Stimulated activated CD4-positive, alpha-beta T cell treated with anti-CD3 and anti-CD28 coated beads, Interleukin-12 subunit alpha, Interleukin-12 subunit beta, amount 100 ng/mL, for 48 hours (primary cell): ENCODE data around the gene FGR.
"Not testable (repeated sequence)": the region's sequence is repeated elsewhere in the genome, so short reads cannot be mapped to it uniquely, and the experiment has no call there.

Experiments
- DNase-seq, 3 donors: peaks; one replicate each; pipeline ENCODE4 v3.0.0-alpha.2; 2020; ENCODE audit warnings: low read depth in 2 of 3, low spot score in 1 of 3

FGR gene

DNA sequence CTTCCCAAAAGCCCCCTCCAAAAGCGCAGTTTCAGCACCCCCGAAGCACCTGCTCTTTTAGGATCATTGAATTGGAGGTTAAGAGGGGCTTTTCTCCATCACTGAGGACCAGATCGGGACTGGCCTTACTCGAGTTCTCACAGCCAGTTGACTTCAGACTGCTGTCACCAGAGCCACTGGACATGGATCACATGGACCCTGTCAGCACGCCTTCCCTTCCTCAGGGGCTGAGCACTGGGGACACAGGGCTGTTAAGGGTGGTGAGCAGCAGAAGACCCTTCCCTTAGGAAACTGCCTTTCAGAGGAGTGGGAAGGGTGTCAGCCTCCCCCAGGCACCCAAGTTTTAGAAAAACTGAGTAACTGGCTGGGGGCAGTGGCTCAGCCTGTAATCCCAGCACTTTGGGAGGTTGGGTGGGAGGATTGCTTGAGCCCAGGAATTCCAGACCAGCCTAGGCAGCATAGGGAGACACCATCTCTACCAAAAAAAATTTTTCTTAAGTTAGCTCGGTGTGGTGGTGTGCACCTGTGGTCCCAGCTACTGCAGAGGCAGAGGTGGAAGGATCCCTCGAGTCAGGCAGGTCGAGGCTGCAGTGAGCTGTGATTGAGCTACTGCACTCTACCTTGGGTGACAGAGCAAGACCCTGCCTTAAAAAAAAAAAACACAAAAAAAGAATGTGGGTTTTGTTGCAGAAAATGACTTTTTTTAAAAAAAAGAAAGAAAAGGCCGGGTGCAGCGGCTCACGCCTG lies 584 bp upstream of the FGR start:
- no peak for DNase-seq

DNA sequence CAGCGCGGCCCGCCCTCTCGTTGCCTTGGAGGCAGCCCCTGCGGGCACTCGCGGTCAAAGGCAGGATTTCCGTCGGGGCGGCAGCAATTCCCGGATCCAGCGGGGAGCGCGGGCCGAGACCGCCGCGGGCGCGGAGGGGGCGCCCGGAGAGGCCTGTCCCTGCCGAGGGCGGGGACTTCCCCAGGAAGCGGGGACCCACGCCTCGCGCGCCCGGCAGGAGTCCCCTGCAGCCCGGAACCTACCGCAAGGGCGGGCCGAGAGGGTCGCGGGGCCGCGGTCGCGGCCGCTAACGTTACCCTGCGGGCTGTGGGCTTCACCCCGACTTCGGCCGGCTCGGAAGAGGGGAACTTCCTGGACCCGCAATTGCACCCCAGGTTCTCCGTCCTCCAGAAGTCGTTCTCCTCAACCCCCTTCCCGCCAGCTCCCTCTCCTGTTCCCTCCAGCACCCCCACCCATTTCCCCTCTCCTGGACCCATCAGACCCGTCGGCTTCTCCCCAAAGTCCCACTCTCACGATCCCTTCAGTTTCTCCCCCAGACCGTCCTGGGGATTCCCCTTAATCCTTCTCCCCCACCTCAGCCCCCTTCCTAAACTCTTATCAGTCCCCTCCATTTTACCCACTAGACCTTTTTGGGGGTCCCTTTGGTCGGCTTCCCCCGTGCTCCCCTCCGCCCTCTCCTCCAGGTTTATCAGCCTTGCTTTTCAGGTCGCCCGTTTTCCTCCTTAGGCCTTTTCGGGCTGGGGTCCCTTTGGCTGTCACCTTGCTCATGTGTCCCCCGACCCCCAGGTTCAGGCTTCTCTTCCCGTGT lies 604 bp downstream of the FGR start:
- DNase-seq: no peak

DNA sequence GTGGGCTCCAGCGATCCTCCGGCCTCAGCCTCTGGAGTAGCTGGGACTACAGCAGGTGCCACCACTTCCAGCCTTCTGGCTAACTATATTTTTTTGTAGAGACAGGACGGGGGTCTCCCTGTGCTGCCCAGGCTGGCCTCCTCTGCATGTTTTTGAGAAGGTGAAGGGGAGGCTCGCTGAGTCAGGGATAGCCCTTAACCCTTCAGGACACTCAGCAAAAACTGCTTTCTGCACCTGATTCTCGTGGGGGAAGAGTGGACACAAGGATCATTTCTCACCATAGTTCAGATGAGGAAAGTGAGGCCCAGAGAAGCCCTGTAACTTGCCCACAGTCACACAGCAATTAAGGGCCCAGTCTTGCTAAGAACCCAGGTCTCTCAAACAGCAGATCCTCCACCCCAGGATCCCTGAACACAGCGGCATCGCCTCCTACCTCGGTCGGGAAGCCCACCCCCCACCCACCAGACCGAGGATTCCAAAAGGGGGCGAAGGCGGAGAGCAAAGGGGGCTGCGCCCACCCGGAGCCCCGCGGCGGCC lies 1.3 kb downstream of the FGR start:
- no peak for DNase-seq

DNA sequence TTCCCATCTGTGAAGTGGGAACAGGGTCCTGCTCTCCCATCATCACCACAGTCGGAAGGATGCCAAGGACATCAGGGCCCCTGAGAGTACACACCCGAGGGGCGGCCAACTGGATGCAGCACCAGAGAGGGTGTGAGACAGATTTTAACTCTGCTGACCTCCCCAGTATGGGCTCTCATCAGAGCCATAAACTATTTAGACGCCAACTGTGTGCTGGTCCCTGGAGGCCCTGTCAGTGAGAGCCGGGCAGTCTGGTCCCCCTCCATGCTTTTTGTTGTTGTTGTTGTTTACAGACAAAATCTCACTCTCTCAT lies 1.7 kb downstream of the FGR start:
- no peak for DNase-seq

DNA sequence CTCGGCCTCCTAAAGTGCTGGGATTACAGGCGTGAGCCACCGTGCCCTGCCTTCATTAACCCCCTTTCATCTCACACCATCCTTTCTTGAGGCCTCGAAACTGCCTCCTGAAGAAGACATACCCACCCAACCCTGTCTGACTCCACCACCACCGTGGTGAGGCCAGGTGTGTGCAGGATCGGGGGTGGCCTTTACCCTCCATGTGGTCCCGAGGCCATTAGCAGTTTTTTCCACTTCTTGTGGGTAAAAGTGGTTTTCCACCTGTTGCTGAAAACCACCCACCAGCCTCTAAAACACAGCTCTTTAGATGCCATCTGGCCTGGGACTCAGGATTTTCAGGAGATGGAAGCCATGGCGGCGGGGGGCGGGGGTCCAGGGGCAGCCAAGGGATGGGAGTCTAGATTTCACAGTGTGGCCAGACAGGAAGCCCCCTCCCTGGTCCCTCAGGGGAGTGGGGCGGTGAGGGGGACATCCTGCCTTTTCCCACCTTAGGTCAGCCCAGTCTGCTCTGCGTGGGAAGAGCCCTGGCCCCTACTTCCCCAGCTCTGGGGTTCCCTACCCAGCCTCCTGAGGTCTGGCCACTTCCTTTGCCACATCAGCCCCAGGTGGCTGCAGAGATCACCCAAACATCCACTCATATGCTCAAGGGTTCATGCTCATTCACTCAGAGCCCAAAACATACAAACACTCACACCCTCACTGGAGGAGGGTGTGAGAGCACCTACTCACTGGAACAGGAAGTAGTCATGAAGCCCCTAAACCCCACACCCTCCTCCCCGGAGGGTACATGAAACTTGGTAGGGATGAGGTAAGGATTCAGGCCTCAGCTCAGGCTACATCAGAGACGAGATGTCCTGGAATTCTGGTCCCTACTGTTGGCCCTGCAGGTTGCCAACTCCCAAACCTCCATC lies 2.3 kb downstream of the FGR start:
- peak in 2 of 3 donors; percentile 60 for DNase-seq

DNA sequence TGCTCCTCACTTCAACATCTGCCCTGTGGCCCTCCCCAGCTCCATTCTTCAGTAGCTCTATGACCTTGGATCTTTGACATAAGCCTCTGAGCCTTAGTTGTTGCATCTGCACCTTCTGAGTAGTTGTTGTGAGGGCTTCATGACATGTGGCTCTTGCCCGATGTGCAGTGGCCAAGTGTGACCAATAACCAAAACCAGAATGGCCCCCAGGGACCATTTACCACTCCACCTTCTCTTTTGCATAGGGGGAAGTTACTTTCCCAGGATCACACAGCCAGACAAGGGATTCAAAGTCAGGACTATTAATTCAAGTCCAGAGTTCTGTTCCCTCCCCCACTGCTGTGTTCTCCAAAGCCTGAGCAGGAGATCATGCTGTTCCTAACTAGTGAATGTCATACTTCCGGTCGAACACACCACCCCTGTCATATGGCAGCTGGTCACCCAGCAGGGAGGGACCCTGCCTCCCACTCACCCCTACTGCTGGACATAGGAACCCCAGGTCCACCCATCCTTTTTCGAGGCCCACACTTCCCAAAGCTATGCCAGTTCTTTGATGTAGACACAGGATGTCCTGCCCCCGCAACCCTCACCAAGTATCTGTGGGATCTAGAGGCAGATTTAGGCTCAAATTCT lies 4.0 kb downstream of the FGR start:
- no peak for DNase-seq

DNA sequence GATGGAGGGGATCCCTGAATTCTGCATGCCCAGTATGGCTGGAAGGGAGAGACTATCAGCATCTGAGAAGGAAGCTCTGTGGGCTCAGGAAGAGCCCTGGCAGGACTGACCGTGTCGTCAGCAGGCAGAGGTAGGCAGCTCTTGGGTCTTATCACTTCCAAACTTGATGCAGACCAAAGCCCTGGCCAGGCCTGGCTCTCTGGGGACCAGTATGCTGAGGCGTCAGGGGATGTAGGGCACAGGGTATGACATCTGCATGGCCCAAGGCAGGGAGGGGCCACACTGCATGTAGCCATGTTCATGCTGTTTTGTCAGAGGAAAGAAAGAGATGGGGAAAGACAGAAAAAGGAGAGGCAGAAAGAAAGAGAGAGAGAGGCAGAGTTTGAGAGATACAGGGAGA lies 6.3 kb downstream of the FGR start:
- no peak for DNase-seq

DNA sequence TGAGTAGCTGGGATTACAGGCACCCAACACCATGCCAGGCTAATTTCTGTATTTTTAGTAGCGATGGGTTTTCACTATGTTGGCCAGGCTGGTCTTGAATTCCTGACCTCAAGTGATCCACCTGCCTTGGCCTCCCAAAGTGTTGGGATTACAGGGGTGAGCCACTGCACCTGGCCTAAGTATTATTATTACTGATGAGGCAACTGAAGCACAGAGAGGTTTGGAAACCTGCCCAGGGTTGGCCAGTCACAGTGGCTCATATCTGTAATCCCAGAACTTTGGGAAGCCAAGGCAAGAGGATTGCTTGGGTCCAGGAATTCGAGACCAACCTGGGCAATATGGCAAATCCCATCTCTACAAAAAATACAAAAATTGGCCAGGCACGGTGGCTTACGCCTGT lies 7.3 kb downstream of the FGR start:
- DNase-seq: not testable (repeated sequence)

DNA sequence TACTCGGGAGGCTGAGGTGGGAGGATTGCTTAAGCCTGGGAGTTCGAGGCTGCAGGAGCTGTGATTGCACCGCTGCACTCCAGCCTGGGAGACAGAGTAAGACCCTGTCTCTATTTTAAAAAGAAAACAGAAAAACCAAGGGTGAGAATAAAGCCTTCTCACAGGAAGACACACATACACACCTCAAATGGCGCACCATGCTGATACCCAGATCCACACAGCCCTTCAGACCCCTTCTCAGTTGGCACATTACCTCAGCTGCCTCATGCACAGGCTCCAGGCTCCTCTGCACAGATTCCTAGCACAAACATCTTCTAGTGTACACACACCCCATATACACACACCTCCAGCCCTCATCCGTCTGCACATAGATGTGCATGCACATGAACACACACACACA lies 7.9 kb downstream of the FGR start:
- no peak for DNase-seq

DNA sequence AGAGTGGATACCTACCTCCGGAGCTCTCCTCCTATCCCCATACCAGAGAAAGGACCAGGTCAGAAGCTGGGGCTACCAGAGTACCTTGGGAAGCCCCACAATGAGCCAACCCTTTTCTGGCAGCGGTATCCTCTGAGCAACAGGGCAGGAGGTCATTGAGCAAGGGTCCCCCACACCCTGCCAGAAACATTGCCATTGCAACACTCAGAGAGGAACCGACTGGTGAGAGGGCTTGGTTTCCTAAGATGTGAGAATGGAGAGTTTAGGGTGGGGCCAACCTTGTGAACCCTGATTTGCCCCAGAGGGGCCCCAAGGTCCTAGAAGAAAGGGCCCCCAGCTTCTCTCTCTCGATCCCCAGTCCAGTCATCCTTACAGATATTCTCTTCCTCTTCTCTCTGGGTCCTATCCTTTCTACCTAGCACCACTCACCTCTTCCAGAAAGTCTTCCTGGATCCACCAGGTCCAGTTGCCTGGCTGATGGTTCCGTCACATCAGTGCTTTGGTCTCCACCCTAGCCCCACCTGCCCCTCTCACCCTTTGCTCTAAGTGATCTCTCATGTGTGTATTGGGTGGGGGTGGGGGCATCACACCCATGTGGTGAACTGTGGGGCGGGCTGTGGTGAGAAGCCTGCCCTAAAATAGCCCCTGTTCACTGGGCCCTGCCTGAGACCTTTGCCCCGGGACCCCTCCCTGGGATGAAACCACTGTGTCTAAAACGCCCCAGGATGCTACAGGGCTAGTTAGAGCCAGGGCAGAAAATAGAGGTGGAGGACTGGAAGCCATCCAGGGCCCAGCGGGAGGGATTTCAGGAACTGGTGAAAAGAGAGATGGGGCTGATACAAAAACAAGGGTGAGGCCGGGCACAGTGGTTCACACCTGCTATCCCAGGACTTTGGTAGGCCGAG lies 8.7 kb downstream of the FGR start:
- no peak for DNase-seq

DNA sequence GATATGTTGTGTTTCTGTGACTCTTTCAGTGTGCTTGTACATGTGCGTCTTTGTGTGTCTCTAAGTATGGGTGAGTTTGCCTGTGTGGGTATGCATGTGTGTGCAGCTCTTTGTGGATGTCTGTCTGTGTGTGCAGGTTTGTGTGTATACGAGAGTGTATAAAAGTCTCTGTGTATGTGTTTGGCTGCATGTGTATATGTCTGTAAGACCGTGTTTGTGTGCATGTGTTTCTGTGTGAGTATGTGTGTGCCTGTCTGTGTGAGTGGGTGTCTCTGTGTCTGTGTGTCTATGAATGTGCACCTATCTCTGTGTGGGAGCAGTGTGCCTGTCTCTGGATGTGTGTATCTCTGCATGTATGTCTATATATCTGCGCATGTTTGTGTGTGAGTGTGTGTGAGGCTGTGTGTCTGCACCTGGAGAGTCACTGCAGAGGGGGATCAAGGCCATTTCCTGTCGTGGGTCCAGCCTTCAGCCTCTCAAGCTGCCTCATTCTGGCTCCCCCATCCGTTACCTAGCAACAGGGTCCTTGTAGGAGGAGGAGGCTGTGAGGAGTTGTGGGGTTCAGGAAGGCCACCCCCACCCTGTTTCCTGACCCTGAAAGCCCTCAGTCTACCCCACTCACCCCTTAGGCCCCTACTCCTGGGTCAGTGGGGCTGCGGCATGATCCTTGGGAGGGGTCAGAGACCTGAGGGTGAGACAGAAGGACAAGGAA lies 10.4 kb downstream of the FGR start:
- DNase-seq: no peak

DNA sequence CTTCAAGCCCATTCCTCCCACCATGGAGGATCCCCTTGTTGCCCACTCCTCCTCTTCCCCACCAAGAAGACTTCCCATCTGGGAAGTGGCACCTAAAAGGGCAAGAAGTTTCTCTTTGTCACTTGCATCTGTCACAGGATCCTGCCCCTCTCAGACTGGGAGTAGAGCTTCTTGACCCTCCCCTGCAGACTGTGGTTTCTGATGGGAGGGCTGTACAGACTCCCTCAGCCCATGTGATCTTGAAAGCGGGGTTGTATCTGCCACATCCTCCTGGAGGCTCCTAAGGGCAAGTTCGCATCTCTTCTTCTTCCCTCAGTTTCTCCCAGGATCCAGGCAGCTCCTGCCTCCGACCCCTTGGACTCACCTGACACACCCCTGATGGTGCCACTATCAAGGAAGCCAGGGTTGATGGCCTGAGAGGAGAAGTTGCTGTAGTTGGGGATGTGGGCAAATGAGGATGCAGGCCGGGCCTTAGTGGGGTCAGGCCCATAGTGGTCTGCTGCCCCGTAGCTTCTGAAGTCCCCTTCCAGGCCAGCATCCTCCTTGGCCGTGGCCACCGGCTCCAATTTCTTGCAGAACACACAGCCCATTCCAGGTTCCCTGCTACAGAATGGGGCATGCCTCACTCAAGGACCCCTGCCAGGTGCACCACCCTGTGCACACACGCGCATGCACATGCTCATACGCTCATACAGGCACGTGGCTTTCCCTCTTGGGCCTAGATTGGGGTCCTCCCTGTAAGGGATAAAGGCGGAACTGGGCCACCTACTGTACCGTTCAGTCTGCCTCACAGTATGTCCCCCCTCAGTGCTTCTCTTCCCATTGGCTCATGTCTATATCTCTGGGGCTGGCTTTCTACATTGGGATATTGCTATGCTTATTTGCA lies 11.4 kb downstream of the FGR start:
- DNase-seq: no peak

DNA sequence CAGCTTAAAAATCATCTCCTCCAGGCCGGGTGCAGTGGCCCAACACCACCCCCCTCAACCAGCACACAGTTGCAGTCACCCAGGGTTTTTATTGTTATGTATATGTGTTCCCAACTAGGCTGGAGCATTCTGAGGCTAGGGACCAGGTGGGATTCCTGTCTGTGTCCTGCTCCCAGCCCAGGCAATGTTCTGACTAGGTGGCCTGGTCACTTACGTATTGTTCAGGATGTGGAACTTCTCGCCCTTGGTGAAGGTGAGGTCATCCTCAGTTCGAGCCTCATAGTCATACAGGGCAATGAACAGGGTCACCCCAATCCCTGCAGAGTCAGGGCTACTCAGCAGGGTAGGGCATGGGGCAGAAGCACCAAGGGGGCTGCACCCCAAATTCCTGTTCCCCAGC lies 12.2 kb downstream of the FGR start:
- DNase-seq: no peak

DNA sequence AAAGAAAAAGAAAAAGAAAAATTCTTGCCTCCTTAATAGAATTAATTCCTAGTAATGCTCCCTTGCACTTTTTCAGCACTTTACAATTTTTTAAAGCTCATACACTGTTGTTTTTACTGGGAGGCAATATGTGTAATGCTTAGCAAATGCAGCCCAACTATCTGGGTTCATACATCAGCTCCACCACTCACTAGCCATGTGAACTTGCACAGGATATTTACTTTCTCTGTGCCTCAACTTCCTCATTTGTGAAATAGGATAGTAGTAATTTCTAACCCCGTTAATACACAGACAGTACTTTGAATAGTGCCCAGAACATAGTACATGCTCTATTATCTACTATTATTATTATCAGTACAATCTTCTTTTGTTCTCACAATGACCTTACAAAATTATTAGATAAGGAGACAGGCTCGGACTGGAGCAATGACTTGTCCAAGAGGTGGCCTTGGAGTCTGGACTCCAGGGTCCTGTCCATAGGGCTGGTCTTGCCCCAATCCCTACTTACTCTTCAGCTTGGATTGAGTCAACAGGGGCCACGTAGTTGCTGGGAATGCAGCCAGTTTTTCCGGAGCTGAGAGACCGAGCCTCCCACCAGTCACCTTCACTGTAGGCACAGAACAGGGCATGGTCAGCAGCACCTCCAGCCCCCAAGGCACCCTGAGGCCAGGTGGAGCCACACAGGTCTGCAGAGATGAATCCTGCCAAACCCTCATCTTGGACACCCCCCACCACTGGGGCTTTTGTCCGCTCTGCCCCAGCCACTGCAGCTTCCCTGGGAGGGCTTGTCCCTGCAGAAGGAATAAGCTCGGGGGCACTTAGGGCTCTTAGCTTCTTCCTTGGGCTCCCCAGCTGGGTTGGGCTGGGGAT lies 13.7 kb downstream of the FGR start:
- DNase-seq: no peak

DNA sequence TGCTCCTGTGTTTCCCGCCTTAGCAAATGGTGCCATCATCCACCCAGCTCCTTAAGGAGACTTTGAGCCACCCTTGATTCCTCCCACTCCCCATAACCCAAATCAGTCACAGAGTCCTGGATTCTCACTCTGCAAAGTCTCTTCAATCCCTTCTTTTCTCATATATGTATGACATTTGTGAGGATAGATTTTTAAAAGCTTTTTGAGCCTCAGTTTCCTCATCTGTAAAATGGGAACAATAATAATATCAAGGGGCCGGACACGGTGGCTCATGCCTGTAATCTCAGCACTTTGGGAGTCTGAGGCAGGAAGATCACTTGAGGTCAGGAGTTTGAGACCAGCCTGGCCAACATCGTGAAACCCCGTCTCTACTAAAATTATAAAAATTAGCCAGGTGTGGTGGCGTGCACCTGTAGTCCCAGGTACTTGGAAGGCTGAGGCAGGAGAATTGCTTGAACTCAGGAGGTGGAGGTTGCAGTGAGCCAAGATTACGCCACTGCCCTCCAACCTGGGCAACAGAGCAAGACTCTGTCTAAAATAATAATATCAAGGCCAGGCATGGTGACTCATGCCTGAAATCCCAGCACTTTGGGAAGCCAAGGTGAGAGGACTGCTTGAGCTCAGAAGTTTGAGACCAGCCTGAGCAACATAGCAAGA lies 15.1 kb downstream of the FGR start:
- DNase-seq: not testable (repeated sequence)

DNA sequence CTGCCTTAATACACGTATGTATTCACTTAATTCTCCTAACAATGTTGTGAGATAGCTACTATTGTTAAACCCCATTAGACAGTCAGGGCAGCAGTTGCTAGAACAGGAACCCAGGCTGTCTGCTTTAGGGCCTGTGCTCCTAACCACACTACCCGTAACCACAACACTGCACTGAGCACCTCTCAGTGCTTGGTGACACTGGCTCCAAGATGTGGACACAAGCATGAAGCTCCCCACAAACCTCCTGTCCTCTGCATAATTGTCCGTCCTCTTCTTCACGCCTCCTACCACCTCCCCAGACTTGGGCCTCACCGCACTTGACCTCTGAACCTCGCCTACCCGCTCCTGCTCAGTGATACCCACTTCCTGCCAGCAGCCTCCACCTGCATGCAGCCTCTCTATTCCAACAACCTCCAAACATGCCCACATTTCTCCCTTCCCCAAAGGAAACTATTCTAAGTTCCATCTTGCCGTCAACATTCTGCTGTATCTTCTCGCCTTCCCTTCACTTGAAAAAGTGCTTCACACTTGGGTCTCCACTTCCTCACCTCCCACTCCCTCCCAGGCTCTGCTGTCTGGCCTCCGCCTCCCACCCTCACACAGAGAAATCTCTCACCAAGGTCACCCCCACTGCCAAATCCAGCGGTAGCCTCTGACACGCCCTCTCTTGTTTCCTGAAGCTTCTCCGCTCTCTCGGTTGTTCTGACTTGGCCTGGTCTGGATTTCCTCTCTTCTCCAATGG lies 16.5 kb downstream of the FGR start:
- no peak for DNase-seq
